WTC11 (cell line): ENCODE measurements around the gene PITHD1. TPM values are rescaled to one million over a fixed set of nuclear protein-coding genes. Genes with fewer than 3 reads are reported as not detected.

ENCODE experiments used
- ATAC-seq: fragments of 200-7000 bp; cut with Tn5 transposase; 2 replicates; pipeline ENCODE4 v1.10.0; 2021; ENCODE audit warnings: mild to moderate bottlenecking, moderate library complexity
- CTCF ChIA-PET: fragments of 300-600 bp; sonication (Branson Sonifier 250); formaldehyde crosslinking; loops from one replicate; lab custom pipeline; 2021; ENCODE audit warnings: antibody characterized with exemption; lab: Charles Lee
- POLR2A ChIA-PET: fragments of 350-600 bp; sonication (Branson Sonifier 250); formaldehyde crosslinking; loops from one replicate; lab custom pipeline; 2021; ENCODE audit warnings: antibody characterized with exemption; lab: Charles Lee
- DNase-seq: peaks from one replicate; pipeline ENCODE4 v3.0.0; 2021; ENCODE audit warnings: low spot score
- H3K27ac Mint-ChIP-seq: 2 replicates; pipeline ENCODE4 v1.8.0; 2021; ENCODE audit warnings: mixed read lengths
- H3K27me3 Mint-ChIP-seq: 2 replicates; pipeline ENCODE4 v1.8.0; 2021; ENCODE audit warnings: low read depth, mild to moderate bottlenecking, moderate library complexity, mixed read lengths
- H3K36me3 Mint-ChIP-seq: 2 replicates; pipeline ENCODE4 v1.8.0; 2021; ENCODE audit warnings: mixed read lengths
- H3K4me1 Mint-ChIP-seq: 2 replicates; pipeline ENCODE4 v1.8.0; 2022; ENCODE audit warnings: mixed read lengths
- H3K4me3 Mint-ChIP-seq: 2 replicates; pipeline ENCODE4 v1.8.0; 2021; ENCODE audit warnings: mild to moderate bottlenecking, moderate library complexity, mixed read lengths
- H3K9me3 Mint-ChIP-seq: 2 replicates; pipeline ENCODE4 v1.8.0; 2021; ENCODE audit warnings: mixed read lengths
- CREM ChIP-seq: sonication (generic); formaldehyde crosslinking; IDR thresholded peaks from 2 replicates; pipeline ENCODE4 v1.8.1; 2022; ENCODE audit warnings: mild to moderate bottlenecking, missing genetic modification reagents, moderate library complexity
- ETV6 ChIP-seq: sonication (generic); formaldehyde crosslinking; IDR thresholded peaks from 2 replicates; pipeline ENCODE4 v1.8.1; 2022; ENCODE audit warnings: mild to moderate bottlenecking, missing genetic modification reagents
- FOXK1 ChIP-seq: sonication (generic); formaldehyde crosslinking; IDR thresholded peaks from 2 replicates; pipeline ENCODE4 v1.8.0; 2022; ENCODE audit warnings: mild to moderate bottlenecking, moderate library complexity, missing genetic modification reagents
- MXD4 ChIP-seq: fragments of 250-450 bp; sonication (Bioruptor Pico); IDR thresholded peaks from 2 replicates; pipeline ENCODE4 v1.8.0; 2021; ENCODE audit warnings: mild to moderate bottlenecking, moderate library complexity, borderline replicate concordance
- MYBL2 ChIP-seq: sonication (generic); formaldehyde crosslinking; IDR thresholded peaks from 2 replicates; pipeline ENCODE4 v1.8.1; 2023; ENCODE audit warnings: mild to moderate bottlenecking, moderate library complexity, missing genetic modification reagents
- SMAD3 ChIP-seq: sonication (generic); formaldehyde crosslinking; IDR thresholded peaks from 2 replicates; pipeline ENCODE4 v1.8.0; 2022; ENCODE audit warnings: missing genetic modification reagents, mild to moderate bottlenecking, borderline replicate concordance
- SP1 ChIP-seq: sonication (generic); formaldehyde crosslinking; conservative IDR thresholded peaks from 2 replicates; pipeline ENCODE4 v1.8.1; 2022; ENCODE audit warnings: missing genetic modification reagents
- TEAD1 ChIP-seq: sonication (generic); formaldehyde crosslinking; IDR thresholded peaks from 2 replicates; pipeline ENCODE4 v1.8.0; 2022; ENCODE audit warnings: mild to moderate bottlenecking, missing genetic modification reagents
- ZNF232 ChIP-seq: sonication (generic); formaldehyde crosslinking; IDR thresholded peaks from 2 replicates; pipeline ENCODE4 v1.8.0; 2022; ENCODE audit warnings: mild to moderate bottlenecking, missing genetic modification reagents
- total RNA-seq: library from RNA; stranded (reverse); gene quantifications from 3 replicates; pipeline ENCODE4 v1.2.3, GENCODE V29; 2021
- TF ChIP-seq, protein P1 (sequence below): sonication (generic); formaldehyde crosslinking; IDR thresholded peaks from 2 replicates; pipeline ENCODE4 v1.8.0; 2023; ENCODE audit warnings: mild to moderate bottlenecking, missing genetic modification reagents
- TF ChIP-seq, protein P2 (sequence below): fragments of 250-450 bp; sonication (Bioruptor Pico); IDR thresholded peaks from 2 replicates; pipeline ENCODE4 v1.9.0; 2021; ENCODE audit warnings: mild to moderate bottlenecking, borderline replicate concordance
- TF ChIP-seq, protein P3 (sequence below): sonication (generic); formaldehyde crosslinking; IDR thresholded peaks from 2 replicates; pipeline ENCODE4 v1.8.0; 2022; ENCODE audit warnings: mild to moderate bottlenecking, missing genetic modification reagents
- TF ChIP-seq, protein P4 (sequence below): sonication (generic); formaldehyde crosslinking; IDR thresholded peaks from 2 replicates; pipeline ENCODE4 v1.8.1; 2023; ENCODE audit warnings: mild to moderate bottlenecking, missing genetic modification reagents, moderate library complexity
- TF ChIP-seq, protein P5 (sequence below): sonication (generic); formaldehyde crosslinking; IDR thresholded peaks from 2 replicates; pipeline ENCODE4 v1.8.0; 2023; ENCODE audit warnings: missing genetic modification reagents

PITHD1 gene
- total RNA-seq, 1 experiment from 2014 or later, result 66.2 TPM

DNA sequence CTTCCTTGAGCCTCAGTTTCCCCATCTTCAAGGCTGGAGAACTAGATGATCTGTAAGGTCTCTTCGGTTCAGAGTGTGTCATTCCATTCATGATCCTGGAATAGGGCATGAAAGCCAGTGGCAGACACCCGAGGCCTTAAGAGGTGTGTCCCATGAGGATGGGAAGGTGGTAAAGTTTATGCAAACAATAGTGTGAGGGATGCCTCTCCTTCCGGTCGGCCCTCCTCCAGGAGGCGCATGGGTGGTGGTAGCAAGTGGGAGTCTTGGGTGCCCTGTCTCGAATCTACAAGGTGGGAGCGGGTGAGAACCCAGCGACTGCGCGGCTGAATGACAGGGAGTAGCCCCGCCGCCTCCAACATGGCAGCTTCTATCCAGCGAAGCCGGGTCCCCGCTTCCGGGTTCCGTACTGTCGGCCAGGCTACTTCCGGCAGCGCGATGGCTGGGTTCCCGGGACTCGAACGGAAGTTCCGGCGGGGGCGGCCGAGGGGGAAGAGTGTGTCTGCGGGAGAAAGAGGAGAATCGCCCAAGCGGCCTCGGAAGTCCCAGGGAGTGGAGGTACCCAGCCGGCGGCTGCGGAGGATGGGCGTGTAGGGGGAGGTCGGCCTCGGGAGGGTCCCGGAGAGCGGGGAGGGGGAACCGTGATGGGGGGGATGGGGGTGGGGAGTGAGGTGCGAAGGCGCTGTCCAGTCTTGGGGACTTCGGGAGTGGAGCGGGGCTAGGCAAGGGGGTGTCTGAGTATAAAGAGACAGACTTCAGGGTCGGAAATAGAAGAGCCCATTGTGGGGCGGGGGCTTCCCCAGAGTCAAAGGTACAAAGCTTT lies 12.7 kb downstream of the PITHD1 start, which contains the start of gene LYPLA2 (continued):
- TF ChIP-seq, protein P1, sequence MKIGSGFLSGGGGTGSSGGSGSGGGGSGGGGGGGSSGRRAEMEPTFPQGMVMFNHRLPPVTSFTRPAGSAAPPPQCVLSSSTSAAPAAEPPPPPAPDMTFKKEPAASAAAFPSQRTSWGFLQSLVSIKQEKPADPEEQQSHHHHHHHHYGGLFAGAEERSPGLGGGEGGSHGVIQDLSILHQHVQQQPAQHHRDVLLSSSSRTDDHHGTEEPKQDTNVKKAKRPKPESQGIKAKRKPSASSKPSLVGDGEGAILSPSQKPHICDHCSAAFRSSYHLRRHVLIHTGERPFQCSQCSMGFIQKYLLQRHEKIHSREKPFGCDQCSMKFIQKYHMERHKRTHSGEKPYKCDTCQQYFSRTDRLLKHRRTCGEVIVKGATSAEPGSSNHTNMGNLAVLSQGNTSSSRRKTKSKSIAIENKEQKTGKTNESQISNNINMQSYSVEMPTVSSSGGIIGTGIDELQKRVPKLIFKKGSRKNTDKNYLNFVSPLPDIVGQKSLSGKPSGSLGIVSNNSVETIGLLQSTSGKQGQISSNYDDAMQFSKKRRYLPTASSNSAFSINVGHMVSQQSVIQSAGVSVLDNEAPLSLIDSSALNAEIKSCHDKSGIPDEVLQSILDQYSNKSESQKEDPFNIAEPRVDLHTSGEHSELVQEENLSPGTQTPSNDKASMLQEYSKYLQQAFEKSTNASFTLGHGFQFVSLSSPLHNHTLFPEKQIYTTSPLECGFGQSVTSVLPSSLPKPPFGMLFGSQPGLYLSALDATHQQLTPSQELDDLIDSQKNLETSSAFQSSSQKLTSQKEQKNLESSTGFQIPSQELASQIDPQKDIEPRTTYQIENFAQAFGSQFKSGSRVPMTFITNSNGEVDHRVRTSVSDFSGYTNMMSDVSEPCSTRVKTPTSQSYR (CRISPR knock-in tag), result no peak
- TF ChIP-seq ZNF232 (CRISPR knock-in tag) (0 out of 2 replicates have a peak, but pooled peaks have one; percentile 17), FOXK1 (CRISPR knock-in tag) (peak; percentile 64; the same call in 1 of the 2 replicates), CREM (CRISPR knock-in tag) (no peak), ETV6 (CRISPR knock-in tag) (peak; percentile 86), MXD4 (CRISPR knock-in tag) (no peak)
- TF ChIP-seq, protein P2, sequence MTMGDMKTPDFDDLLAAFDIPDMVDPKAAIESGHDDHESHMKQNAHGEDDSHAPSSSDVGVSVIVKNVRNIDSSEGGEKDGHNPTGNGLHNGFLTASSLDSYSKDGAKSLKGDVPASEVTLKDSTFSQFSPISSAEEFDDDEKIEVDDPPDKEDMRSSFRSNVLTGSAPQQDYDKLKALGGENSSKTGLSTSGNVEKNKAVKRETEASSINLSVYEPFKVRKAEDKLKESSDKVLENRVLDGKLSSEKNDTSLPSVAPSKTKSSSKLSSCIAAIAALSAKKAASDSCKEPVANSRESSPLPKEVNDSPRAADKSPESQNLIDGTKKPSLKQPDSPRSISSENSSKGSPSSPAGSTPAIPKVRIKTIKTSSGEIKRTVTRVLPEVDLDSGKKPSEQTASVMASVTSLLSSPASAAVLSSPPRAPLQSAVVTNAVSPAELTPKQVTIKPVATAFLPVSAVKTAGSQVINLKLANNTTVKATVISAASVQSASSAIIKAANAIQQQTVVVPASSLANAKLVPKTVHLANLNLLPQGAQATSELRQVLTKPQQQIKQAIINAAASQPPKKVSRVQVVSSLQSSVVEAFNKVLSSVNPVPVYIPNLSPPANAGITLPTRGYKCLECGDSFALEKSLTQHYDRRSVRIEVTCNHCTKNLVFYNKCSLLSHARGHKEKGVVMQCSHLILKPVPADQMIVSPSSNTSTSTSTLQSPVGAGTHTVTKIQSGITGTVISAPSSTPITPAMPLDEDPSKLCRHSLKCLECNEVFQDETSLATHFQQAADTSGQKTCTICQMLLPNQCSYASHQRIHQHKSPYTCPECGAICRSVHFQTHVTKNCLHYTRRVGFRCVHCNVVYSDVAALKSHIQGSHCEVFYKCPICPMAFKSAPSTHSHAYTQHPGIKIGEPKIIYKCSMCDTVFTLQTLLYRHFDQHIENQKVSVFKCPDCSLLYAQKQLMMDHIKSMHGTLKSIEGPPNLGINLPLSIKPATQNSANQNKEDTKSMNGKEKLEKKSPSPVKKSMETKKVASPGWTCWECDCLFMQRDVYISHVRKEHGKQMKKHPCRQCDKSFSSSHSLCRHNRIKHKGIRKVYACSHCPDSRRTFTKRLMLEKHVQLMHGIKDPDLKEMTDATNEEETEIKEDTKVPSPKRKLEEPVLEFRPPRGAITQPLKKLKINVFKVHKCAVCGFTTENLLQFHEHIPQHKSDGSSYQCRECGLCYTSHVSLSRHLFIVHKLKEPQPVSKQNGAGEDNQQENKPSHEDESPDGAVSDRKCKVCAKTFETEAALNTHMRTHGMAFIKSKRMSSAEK (CRISPR knock-in tag), result no peak
- TF ChIP-seq, protein P3, sequence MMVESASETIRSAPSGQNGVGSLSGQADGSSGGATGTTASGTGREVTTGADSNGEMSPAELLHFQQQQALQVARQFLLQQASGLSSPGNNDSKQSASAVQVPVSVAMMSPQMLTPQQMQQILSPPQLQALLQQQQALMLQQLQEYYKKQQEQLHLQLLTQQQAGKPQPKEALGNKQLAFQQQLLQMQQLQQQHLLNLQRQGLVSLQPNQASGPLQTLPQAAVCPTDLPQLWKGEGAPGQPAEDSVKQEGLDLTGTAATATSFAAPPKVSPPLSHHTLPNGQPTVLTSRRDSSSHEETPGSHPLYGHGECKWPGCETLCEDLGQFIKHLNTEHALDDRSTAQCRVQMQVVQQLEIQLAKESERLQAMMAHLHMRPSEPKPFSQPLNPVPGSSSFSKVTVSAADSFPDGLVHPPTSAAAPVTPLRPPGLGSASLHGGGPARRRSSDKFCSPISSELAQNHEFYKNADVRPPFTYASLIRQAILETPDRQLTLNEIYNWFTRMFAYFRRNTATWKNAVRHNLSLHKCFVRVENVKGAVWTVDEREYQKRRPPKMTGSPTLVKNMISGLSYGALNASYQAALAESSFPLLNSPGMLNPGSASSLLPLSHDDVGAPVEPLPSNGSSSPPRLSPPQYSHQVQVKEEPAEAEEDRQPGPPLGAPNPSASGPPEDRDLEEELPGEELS (CRISPR knock-in tag), result no peak
- TF ChIP-seq, protein P4, sequence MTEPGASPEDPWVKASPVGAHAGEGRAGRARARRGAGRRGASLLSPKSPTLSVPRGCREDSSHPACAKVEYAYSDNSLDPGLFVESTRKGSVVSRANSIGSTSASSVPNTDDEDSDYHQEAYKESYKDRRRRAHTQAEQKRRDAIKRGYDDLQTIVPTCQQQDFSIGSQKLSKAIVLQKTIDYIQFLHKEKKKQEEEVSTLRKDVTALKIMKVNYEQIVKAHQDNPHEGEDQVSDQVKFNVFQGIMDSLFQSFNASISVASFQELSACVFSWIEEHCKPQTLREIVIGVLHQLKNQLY (CRISPR knock-in tag), result no peak
- TF ChIP-seq, protein P5, sequence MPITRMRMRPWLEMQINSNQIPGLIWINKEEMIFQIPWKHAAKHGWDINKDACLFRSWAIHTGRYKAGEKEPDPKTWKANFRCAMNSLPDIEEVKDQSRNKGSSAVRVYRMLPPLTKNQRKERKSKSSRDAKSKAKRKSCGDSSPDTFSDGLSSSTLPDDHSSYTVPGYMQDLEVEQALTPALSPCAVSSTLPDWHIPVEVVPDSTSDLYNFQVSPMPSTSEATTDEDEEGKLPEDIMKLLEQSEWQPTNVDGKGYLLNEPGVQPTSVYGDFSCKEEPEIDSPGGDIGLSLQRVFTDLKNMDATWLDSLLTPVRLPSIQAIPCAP, result no peak

DNA sequence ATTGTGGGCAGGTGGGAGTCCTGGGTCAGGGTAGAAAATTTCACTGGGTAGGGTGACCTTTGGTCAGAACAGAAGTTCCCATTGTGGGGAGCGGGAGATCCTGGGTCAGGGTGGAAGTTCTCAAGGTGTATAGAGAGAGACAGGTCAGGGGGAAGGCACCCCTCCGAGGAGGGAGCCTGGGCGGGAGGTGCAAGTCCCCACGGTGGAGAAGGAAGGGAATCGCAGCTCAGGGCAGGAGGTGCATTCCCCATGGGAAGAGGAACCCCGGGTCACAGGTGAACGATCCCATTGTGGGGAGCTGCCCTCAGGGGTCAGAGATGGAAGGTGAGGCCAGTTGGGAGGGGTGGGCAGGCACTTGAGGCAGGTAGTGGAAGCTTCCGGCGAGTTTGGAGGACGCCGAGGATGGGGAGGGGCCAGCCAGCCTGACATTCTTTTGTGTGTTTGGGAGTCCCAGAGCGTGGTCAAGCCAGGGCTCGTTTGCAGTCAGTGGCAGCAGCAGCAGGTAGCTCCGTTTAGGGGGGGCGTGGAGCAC lies 13.4 kb downstream of the PITHD1 start:
- Mint-ChIP-seq H3K9me3 (no peaks in the 10 kb centered on the region), H3K27ac (peak overlapping the region; percentile 67), H3K27me3 (no peaks in the 10 kb centered on the region), H3K36me3 (peaks cover 24% of the 10 kb centered on the region), H3K4me1 (peaks cover 15% of the 10 kb centered on the region), H3K4me3 (peak overlapping the region; percentile 94)
- POLR2A ChIA-PET, result interaction anchor here (0.6 to 2.0 kb wide), 5 partner anchors 10 to 1874 kb away, joined by 3 to 7 read pairs (median 4); partner anchors contain the start of genes PITHD1 and RPL11
- CTCF ChIA-PET, result interaction anchor here (0.5 to 4.8 kb wide), 12 partner anchors 10 to 332 kb away, joined by 3 to 36 read pairs (median 5); partner anchors contain the start of genes GALE, PITHD1 and RPL11
- DNase-seq (peak; percentile 49), ATAC-seq (peak; percentile 40)
- TF ChIP-seq TEAD1 (CRISPR knock-in tag) (no peak), MYBL2 (CRISPR knock-in tag) (peak; percentile 31; the same call in 1 of the 2 replicates), SMAD3 (CRISPR knock-in tag) (0 out of 2 replicates have a peak, but pooled peaks have one; percentile 55), SP1 (0 out of 2 replicates have a peak, but pooled peaks have one; percentile 43)
